Loucy (cell line): ENCODE results near the gene KRT33B.

Experiments used
- H2AFZ ChIP-seq: fragments of 200-600 bp; sonication (generic); 2 replicates; pipeline ENCODE4 v1.6.0; 2016; ENCODE audit warnings: antibody characterized with exemption, mild to moderate bottlenecking, low read length, moderate library complexity
- H3F3A ChIP-seq: fragments of 200-600 bp; 2 replicates; pipeline ENCODE4 v1.6.0; 2016; ENCODE audit warnings: antibody characterized with exemption, low read depth, mild to moderate bottlenecking
- H3K27me3 ChIP-seq: fragments of 200-600 bp; sonication (generic); 2 replicates; pipeline ENCODE4 v1.6.1; 2014; ENCODE audit warnings: low read length, mild to moderate bottlenecking; ENCODE audit not compliant: insufficient read depth, poor library complexity, severe bottlenecking
- H3K36me3 ChIP-seq: fragments of 200-600 bp; sonication (generic); 2 replicates; pipeline ENCODE4 v1.6.1; 2016; ENCODE audit warnings: low read length; ENCODE audit not compliant: insufficient read depth
- H3K4me1 ChIP-seq: fragments of 200-600 bp; sonication (generic); 2 replicates; pipeline ENCODE4 v1.5.1; 2014; ENCODE audit warnings: low read length, mild to moderate bottlenecking; ENCODE audit not compliant: insufficient read depth, poor library complexity, severe bottlenecking
- H3K4me2 ChIP-seq: fragments of 200-600 bp; sonication (generic); 2 replicates; pipeline ENCODE4 v1.6.0; 2014; ENCODE audit warnings: antibody characterized with exemption, low read length, low read depth, mild to moderate bottlenecking; ENCODE audit not compliant: poor library complexity, severe bottlenecking
- H3K4me3 ChIP-seq: fragments of 200-600 bp; sonication (generic); 2 replicates; pipeline ENCODE4 v1.5.1; 2014; ENCODE audit warnings: low read length, mild to moderate bottlenecking, mixed read lengths; ENCODE audit not compliant: poor library complexity, severe bottlenecking
- H3K79me2 ChIP-seq: fragments of 200-600 bp; sonication (generic); 2 replicates; pipeline ENCODE4 v1.6.1; 2014; ENCODE audit warnings: low read length; ENCODE audit not compliant: insufficient read depth
- H3K9ac ChIP-seq: fragments of 200-600 bp; sonication (generic); 2 replicates; pipeline ENCODE4 v1.6.0; 2014; ENCODE audit warnings: mild to moderate bottlenecking, low read depth, low read length, moderate library complexity; ENCODE audit not compliant: poor library complexity, severe bottlenecking
- H3K9me2 ChIP-seq: fragments of 200-600 bp; sonication (generic); replicated peaks from 2 replicates; pipeline ENCODE4 v1.6.1; 2016; ENCODE audit warnings: low read depth, low read length, mixed read lengths
- H3K9me3 ChIP-seq: fragments of 200-600 bp; sonication (generic); 2 replicates; pipeline ENCODE4 v1.6.1; 2014; ENCODE audit warnings: mild to moderate bottlenecking, antibody characterized with exemption, low read length, low read depth; ENCODE audit not compliant: insufficient read depth
- H4K20me1 ChIP-seq: fragments of 200-600 bp; sonication (generic); 2 replicates; pipeline ENCODE4 v1.6.0; 2014; ENCODE audit warnings: antibody characterized with exemption, low read length, mild to moderate bottlenecking; ENCODE audit not compliant: insufficient read depth, poor library complexity, severe bottlenecking
- EZH2phosphoT487 ChIP-seq: fragments of 200-600 bp; IDR thresholded peaks from 2 replicates; pipeline ENCODE4 v1.6.1; 2018; ENCODE audit warnings: antibody characterized with exemption, mild to moderate bottlenecking, moderate library complexity, borderline replicate concordance
- TF ChIP-seq, protein P1 (sequence below): fragments of 200-600 bp; sonication (generic); conservative IDR thresholded peaks from 2 replicates; pipeline ENCODE4 v1.5.1; 2014; ENCODE audit warnings: mild to moderate bottlenecking, antibody characterized with exemption, low read length

KRT33B gene

DNA sequence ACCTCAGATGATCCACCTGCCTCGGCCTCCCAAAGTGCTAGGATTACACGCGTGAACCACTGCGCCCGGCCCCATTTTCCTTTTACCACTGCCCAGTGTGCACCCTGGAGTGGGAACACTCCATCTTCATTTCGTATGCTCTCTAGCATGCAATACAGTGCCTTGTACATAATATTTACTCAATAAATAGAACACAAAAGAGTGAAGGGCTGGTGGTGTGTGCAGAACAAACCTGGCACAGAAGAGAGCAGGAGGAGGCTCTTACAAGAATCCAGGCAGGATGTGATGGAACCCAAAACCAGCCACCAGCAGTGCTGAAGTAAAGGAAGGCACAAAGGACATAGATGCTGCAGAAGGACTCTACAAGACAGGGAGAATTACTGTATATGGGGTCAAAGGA lies 47.5 kb upstream of the KRT33B start:
- Histone ChIP-seq H4K20me1 (no peaks in the 10 kb centered on the region), H3K4me3 (no peak overlapping the region), H3K9me3 (no peaks in the 10 kb centered on the region), H3K36me3 (no peaks in the 10 kb centered on the region), H3K79me2 (no peaks in the 10 kb centered on the region), H3F3A (no peaks in the 10 kb centered on the region), H3K27me3 (peaks cover 9% of the 10 kb centered on the region), H3K9ac (no peak overlapping the region), H3K4me1 (no peaks in the 10 kb centered on the region), H2AFZ (no peak overlapping the region), H3K9me2 (no peaks in the 10 kb centered on the region), H3K4me2 (no peak overlapping the region)
- TF ChIP-seq EZH2phosphoT487, result no peak
- TF ChIP-seq, protein P1, sequence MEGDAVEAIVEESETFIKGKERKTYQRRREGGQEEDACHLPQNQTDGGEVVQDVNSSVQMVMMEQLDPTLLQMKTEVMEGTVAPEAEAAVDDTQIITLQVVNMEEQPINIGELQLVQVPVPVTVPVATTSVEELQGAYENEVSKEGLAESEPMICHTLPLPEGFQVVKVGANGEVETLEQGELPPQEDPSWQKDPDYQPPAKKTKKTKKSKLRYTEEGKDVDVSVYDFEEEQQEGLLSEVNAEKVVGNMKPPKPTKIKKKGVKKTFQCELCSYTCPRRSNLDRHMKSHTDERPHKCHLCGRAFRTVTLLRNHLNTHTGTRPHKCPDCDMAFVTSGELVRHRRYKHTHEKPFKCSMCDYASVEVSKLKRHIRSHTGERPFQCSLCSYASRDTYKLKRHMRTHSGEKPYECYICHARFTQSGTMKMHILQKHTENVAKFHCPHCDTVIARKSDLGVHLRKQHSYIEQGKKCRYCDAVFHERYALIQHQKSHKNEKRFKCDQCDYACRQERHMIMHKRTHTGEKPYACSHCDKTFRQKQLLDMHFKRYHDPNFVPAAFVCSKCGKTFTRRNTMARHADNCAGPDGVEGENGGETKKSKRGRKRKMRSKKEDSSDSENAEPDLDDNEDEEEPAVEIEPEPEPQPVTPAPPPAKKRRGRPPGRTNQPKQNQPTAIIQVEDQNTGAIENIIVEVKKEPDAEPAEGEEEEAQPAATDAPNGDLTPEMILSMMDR, result no peak

DNA sequence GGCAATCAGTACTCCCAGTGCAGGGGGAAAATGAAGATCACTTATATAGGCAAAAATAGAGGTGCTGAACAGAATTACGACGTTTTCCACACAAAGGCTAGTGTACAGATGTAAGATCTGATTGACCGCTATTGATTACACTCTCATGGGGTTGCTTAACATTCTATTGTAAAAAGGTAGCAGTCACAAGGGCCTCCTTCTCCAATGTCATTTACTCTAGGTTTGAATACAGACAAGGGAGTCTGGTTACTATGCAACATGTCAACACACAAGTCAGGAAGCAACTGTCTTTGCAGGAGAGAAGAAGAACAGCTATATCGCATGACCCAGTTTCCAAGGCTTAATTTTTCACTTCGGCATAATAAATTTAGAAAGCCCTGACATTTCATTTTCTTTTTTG lies 46.9 kb upstream of the KRT33B start:
- no peaks in the 10 kb centered on the region for H3F3A ChIP-seq
- no peak for TF ChIP-seq EZH2phosphoT487
- H3K36me3 ChIP-seq, result no peaks in the 10 kb centered on the region
- H3K27me3 ChIP-seq, result peaks cover 9% of the 10 kb centered on the region
- no peaks in the 10 kb centered on the region for H3K4me1 ChIP-seq
- H3K79me2 ChIP-seq, result no peaks in the 10 kb centered on the region
- H3K9ac ChIP-seq, result no peak overlapping the region
- no peak overlapping the region for H3K4me2 ChIP-seq
- H2AFZ ChIP-seq, result no peak overlapping the region
- no peaks in the 10 kb centered on the region for H3K9me2 ChIP-seq
- no peaks in the 10 kb centered on the region for H3K9me3 ChIP-seq
- H4K20me1 ChIP-seq, result no peaks in the 10 kb centered on the region
- H3K4me3 ChIP-seq, result no peak overlapping the region

DNA sequence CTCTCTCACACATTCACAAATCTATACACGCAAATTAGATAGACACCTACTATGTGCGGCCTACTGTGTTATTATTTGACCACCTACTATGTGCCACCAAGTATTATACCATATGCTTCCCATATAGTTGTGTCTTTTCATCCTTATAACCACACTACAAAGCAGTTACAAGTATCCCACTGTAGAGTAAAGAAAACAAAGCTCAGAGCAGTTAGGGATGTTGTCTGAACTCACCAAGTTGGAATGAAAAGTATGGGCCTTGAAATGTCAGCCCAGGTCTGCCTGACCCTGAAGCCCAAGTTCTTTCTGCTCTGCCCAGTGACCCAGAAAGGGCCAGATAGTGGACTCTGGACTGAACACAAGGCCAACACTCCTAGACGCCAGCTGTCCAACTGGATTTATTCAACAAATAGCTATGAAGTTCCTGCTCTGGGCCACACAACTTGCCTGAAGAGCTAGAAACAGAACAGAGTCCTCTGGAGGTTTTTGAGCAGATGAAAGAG lies 46.3 kb upstream of the KRT33B start:
- Histone ChIP-seq H3K9ac (no peak overlapping the region), H2AFZ (no peak overlapping the region), H3K27me3 (peaks cover 9% of the 10 kb centered on the region), H3F3A (no peaks in the 10 kb centered on the region), H3K79me2 (no peaks in the 10 kb centered on the region), H3K9me3 (no peaks in the 10 kb centered on the region), H3K4me3 (no peak overlapping the region), H3K4me2 (no peak overlapping the region), H4K20me1 (no peaks in the 10 kb centered on the region), H3K4me1 (no peaks in the 10 kb centered on the region), H3K9me2 (no peaks in the 10 kb centered on the region), H3K36me3 (no peaks in the 10 kb centered on the region)
- no peak for TF ChIP-seq EZH2phosphoT487
- TF ChIP-seq, protein P1, result no peak

DNA sequence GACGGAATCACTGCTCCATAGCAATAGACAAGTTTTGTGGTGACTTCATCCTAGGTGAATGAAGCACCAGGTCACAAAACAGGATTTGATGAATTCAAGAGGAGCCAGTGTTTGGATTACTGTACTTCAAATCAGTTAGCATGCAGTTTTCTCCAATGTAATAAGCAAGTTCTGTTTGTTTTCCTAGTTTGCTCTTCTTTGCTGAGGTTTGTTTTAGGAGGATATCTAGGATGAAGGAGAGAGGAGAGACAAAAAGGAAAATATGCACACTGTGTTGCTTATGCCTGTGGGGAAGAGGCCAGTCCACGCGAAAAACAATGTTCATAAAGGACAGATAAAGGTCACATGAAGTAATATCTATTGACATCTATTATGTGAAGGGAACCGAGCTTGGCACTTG lies 45.8 kb upstream of the KRT33B start:
- no peak overlapping the region for H2AFZ ChIP-seq
- peaks cover 9% of the 10 kb centered on the region for H3K27me3 ChIP-seq
- no peaks in the 10 kb centered on the region for H3K36me3 ChIP-seq
- H3K79me2 ChIP-seq, result no peaks in the 10 kb centered on the region
- H3K4me2 ChIP-seq, result no peak overlapping the region
- H3K4me3 ChIP-seq, result no peak overlapping the region
- no peak for TF ChIP-seq EZH2phosphoT487
- TF ChIP-seq, protein P1, result no peak
- H3K9me2 ChIP-seq, result no peaks in the 10 kb centered on the region
- no peaks in the 10 kb centered on the region for H4K20me1 ChIP-seq
- H3K9me3 ChIP-seq, result no peaks in the 10 kb centered on the region
- H3K9ac ChIP-seq, result no peak overlapping the region
- H3K4me1 ChIP-seq, result no peaks in the 10 kb centered on the region
- no peaks in the 10 kb centered on the region for H3F3A ChIP-seq
